DOHH2 (cell line): Measurements from ENCODE around the gene ASMT.

Experiments used
- H3F3A ChIP-seq: fragments of 200-600 bp; sonication (generic), shearing (Covaris generic); 2 replicates; pipeline ENCODE4 v1.6.0; 2016; ENCODE audit warnings: antibody characterized with exemption, mild to moderate bottlenecking; ENCODE audit not compliant: control insufficient read depth, insufficient read depth
- H3K27ac ChIP-seq: fragments of 200-600 bp; sonication (generic); 2 replicates; pipeline ENCODE4 v1.5.1; 2014; ENCODE audit warnings: low read depth, mild to moderate bottlenecking, low read length, moderate library complexity
- H3K27me3 ChIP-seq: fragments of 200-600 bp; sonication (generic); 2 replicates; pipeline ENCODE4 v1.6.1; 2014; ENCODE audit warnings: mild to moderate bottlenecking, low read length, mixed read lengths; ENCODE audit not compliant: control insufficient read depth
- H3K36me3 ChIP-seq: fragments of 200-600 bp; sonication (generic); 2 replicates; pipeline ENCODE4 v1.6.1; 2014; ENCODE audit warnings: mild to moderate bottlenecking, low read length, moderate library complexity, mixed read lengths; ENCODE audit not compliant: control insufficient read depth
- H3K4me1 ChIP-seq: fragments of 200-600 bp; sonication (generic); 2 replicates; pipeline ENCODE4 v1.6.1; 2014; ENCODE audit warnings: mild to moderate bottlenecking, low read length, mixed read lengths; ENCODE audit not compliant: control insufficient read depth
- H3K4me2 ChIP-seq: fragments of 200-600 bp; sonication (generic); 2 replicates; pipeline ENCODE4 v1.6.0; 2014; ENCODE audit warnings: mild to moderate bottlenecking, low read length, moderate library complexity
- H3K4me3 ChIP-seq: fragments of 200-600 bp; sonication (generic); 2 replicates; pipeline ENCODE4 v1.5.1; 2014; ENCODE audit warnings: mild to moderate bottlenecking, low read length, mixed read lengths
- H3K79me2 ChIP-seq: fragments of 200-600 bp; sonication (generic); 2 replicates; pipeline ENCODE4 v1.6.1; 2014; ENCODE audit warnings: mild to moderate bottlenecking, low read length, mixed read lengths; ENCODE audit not compliant: control insufficient read depth
- H3K9me2 ChIP-seq: fragments of 200-600 bp; sonication (generic); replicated peaks from 2 replicates; pipeline ENCODE4 v1.6.1; 2014; ENCODE audit warnings: mild to moderate bottlenecking, low read length, mixed read lengths; ENCODE audit not compliant: control insufficient read depth
- H3K9me3 ChIP-seq: fragments of 200-600 bp; sonication (generic); 2 replicates; pipeline ENCODE4 v1.6.1; 2014; ENCODE audit warnings: antibody characterized with exemption, low read length, mixed read lengths; ENCODE audit not compliant: control insufficient read depth, insufficient read depth
- H4K20me1 ChIP-seq: fragments of 200-600 bp; sonication (generic); 2 replicates; pipeline ENCODE4 v1.6.0; 2014; ENCODE audit warnings: low read depth, mild to moderate bottlenecking, antibody characterized with exemption, low read length, moderate library complexity; ENCODE audit not compliant: control insufficient read depth, insufficient read depth
- CTCF ChIP-seq: fragments of 200-600 bp; sonication (generic); IDR thresholded peaks from one replicate; pipeline ENCODE4 v1.5.1; 2014; ENCODE audit warnings: antibody characterized with exemption, mild to moderate bottlenecking, low read depth, low read length; ENCODE audit not compliant: poor library complexity, severe bottlenecking
- EZH2phosphoT487 ChIP-seq: fragments of 200-600 bp; sonication (generic); IDR thresholded peaks from 2 replicates; pipeline ENCODE4 v1.6.1; 2017; ENCODE audit warnings: borderline replicate concordance, mild to moderate bottlenecking, antibody characterized with exemption, low read length, moderate library complexity, mixed read lengths

The ASMT gene

GRCh38 chrX:1578511-1579173 lies 36.2 kb upstream of the ASMT start:
- H3K36me3 ChIP-seq: no peaks in the 10 kb centered on the region
- no peaks in the 10 kb centered on the region for H4K20me1 ChIP-seq
- H3F3A ChIP-seq: peaks cover 10% of the 10 kb centered on the region
- no peak overlapping the region for H3K4me3 ChIP-seq
- H3K27me3 ChIP-seq: no peaks in the 10 kb centered on the region
- no peak overlapping the region for H3K4me2 ChIP-seq
- no peaks in the 10 kb centered on the region for H3K9me3 ChIP-seq
- peaks cover 38% of the 10 kb centered on the region for H3K4me1 ChIP-seq
- H3K27ac ChIP-seq: no peak overlapping the region
- no peaks in the 10 kb centered on the region for H3K79me2 ChIP-seq
- no peaks in the 10 kb centered on the region for H3K9me2 ChIP-seq
- no peak for TF ChIP-seq CTCF
- TF ChIP-seq EZH2phosphoT487: no peak

- no peaks in the 10 kb centered on the region for H3K9me2 ChIP-seq
- H3K4me1 ChIP-seq: peaks cover 55% of the 10 kb centered on the region
- peak overlapping the region; percentile 28 for H3K4me2 ChIP-seq
- H3K4me3 ChIP-seq: no peak overlapping the region
- H3F3A ChIP-seq: peaks cover 20% of the 10 kb centered on the region
- TF ChIP-seq CTCF: peak; percentile 83
- TF ChIP-seq EZH2phosphoT487: no peak
- H3K27ac ChIP-seq: no peak overlapping the region
- H4K20me1 ChIP-seq: no peaks in the 10 kb centered on the region
- no peaks in the 10 kb centered on the region for H3K9me3 ChIP-seq
- no peaks in the 10 kb centered on the region for H3K27me3 ChIP-seq
- H3K79me2 ChIP-seq: no peaks in the 10 kb centered on the region
- no peaks in the 10 kb centered on the region for H3K36me3 ChIP-seq
Measured at GRCh38 chrX:1581132-1581531, 33.7 kb upstream of the ASMT start.

- Histone ChIP-seq H3K27me3 (no peaks in the 10 kb centered on the region), H3K27ac (peak overlapping the region; percentile 63), H3K4me3 (peak overlapping the region; percentile 65), H3K79me2 (no peaks in the 10 kb centered on the region), H3K9me3 (no peaks in the 10 kb centered on the region), H3K9me2 (no peaks in the 10 kb centered on the region), H3K4me1 (peaks cover 57% of the 10 kb centered on the region), H3F3A (peaks cover 26% of the 10 kb centered on the region), H3K4me2 (peak overlapping the region; percentile 84), H3K36me3 (no peaks in the 10 kb centered on the region), H4K20me1 (no peaks in the 10 kb centered on the region)
- no peak for TF ChIP-seq EZH2phosphoT487
- TF ChIP-seq CTCF: no peak
Measured at GRCh38 chrX:1582686-1583437, 32.0 kb upstream of the ASMT start.
